Fibroblast of pulmonary artery (primary cell): Measurements from ENCODE around the gene CACNA1B.

Experiments used
- DNase-seq: peaks from one replicate; pipeline ENCODE4 v3.0.0-alpha.2; 2010; ENCODE audit warnings: low read depth
- H3K4me3 ChIP-seq: replicated peaks from 2 replicates; pipeline ENCODE4 v1.5.1; 2011; ENCODE audit warnings: low read depth, mild to moderate bottlenecking, control low read depth, low read length, moderate library complexity
- TF ChIP-seq, protein P1 (sequence below): IDR thresholded peaks from 2 replicates; pipeline ENCODE4 v1.5.1; 2011; ENCODE audit warnings: mild to moderate bottlenecking, control low read depth, low read length, inconsistent platforms; ENCODE audit errors: missing control alignments

CACNA1B gene

DNA sequence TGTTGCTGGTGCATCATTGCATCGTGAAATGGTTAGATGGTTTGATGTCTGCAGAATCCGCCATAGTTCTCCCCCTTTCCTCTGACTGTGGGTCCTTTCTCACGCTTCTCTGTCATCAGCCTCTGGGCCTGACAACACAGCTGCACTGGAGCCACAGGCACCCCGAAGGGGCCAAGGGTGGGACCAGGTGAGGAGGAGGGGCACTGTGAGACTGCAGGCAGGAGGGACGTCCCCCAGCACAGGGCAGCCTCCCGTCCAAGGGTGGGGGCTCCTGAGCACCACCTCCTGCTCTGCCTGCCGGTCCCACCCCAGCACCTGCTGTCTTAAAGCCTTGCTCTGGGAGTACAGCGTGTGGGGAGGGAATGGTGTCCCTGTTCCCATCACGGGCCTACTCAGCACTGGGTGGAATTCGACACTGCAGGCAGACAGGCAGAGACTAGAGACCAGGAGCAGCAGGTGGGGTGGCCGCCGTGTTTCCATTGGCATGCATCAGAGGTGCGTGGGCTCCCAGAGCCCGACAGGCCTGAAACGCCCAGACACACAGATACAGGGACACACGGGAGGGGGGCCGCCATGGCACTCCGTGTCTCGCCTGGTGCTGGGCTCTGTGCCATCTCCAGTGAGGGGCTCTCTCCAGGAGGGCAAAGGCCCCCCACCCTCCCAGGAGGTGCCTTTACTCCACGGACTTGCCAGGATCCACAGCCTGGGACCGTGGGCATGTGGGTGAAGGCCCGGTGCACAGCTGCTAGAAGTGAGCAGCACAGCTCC lies 15.0 kb downstream of the CACNA1B start:
- no peak for DNase-seq
- TF ChIP-seq, protein P1, sequence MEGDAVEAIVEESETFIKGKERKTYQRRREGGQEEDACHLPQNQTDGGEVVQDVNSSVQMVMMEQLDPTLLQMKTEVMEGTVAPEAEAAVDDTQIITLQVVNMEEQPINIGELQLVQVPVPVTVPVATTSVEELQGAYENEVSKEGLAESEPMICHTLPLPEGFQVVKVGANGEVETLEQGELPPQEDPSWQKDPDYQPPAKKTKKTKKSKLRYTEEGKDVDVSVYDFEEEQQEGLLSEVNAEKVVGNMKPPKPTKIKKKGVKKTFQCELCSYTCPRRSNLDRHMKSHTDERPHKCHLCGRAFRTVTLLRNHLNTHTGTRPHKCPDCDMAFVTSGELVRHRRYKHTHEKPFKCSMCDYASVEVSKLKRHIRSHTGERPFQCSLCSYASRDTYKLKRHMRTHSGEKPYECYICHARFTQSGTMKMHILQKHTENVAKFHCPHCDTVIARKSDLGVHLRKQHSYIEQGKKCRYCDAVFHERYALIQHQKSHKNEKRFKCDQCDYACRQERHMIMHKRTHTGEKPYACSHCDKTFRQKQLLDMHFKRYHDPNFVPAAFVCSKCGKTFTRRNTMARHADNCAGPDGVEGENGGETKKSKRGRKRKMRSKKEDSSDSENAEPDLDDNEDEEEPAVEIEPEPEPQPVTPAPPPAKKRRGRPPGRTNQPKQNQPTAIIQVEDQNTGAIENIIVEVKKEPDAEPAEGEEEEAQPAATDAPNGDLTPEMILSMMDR, result no peak

DNA sequence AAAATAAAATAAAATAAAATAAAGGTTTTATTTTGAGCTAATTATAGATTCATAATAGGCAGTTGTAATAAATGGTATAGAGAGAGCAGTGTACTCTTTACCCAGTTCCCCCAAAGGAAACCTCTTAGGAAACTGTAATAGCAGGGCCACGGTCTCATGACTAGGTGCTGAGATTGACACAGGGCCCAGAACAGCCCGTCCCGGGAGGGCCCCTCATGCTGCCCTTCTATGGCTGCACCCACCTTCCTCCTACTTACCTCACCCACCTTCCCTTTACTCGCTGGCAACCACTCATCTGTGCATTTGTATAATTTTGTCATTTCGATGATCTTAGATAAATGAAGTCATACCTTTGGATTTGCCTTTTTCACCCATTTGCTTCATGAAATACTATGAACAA lies 16.1 kb downstream of the CACNA1B start:
- no peak overlapping the region for H3K4me3 ChIP-seq
- no peak for DNase-seq
- TF ChIP-seq, protein P1, result no peak

More for the DNA sequence above, 15.0 kb downstream of the CACNA1B start:
- no peak overlapping the region for H3K4me3 ChIP-seq

DNA sequence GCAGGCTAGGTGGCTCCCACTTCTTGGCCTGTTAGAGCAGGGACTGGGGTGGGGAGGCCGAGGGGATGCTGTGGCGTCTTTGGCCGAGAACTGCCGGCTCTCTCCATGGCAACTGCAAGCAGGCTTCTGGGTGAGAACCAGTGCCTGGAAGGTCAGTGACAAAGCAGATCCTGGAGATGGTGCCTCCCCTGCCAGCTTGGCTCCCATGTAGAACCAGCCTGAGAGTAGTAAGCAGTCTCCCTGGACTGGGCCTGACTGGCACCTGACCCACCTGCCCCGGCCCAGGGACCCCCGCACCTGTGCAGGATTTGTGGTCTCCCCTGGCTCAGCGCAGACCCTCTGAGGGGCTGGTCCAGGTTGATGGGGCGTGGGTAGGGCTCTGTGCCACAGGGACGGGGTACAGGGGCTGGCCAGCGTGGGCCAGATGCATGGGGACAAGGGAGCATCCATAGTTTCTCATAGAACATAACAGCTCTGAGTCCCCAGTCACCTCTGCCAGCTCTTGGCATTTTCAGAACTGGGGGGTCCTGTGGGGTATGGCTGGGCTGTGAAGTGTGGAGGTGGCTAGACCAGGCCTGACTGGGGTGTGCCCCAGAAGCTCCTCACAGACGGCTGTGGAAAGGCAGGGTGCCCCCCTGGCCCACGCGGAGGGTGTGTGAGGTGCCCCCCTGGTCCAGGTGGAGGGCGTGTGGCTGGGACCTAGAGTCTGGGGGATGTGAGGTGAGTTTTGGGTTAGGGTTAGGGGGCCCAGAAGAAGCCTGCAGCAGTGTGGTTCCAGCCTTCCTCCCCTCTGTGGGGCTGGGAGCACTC lies 22.2 kb downstream of the CACNA1B start:
- H3K4me3 ChIP-seq, result no peak overlapping the region
- TF ChIP-seq, protein P1, result no peak
- DNase-seq, result no peak

DNA sequence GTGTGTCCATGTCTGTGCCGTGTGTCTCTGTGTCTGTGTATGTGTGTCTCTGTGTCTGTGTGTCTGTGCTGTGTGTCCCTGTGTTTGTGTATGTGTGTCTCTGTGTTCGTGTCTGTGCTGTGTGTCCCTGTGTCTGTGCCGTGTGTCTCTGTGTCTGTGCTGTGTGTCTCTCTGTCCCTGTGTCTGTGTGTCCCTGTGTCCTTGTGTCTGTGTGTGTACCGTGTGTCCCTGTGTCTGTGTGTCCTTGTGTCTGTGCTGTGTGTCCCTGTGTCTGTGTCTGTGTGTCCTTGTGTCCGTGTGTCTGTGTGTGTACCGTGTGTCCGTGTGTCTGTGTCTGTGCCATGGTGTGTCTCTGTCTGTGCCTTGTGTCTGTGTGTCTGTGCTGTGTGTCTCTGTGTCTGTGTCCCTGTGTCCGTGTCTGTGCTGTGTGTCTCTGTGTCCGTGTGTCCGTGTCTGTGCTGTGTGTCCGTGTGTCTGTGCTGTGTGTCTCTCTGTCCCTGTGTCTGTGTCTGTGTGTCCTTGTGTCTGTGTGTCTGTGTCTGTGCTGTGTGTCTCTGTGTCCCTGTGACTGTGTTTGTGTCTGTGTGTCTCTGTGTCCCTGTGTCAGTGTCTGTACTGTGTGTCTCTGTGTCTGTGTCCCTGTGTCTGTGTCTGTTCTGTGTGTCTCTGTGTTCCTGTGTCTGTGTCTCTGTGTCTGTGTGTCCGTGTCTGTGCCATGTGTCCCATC lies 23.2 kb downstream of the CACNA1B start:
- H3K4me3 ChIP-seq, result no peak overlapping the region
- TF ChIP-seq, protein P1, result no peak
- no peak for DNase-seq

DNA sequence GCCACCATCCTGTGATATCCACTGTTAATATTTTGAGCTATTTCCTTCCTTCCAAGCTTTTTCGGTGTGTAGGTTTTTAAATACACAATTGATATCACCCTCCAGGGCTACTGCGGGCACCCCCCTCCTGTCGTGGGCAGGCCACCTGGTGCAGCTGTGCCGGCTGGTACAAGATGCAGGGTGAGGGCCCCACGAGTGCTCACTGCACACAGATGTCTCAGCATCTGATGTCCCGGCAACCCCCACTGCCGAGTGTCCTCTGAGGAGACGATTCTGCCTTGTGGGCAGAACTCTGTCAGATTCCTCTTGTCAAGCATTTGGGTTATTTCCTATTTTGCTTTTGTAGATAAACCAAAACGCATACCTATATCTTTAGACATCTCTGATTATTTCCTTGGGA lies 25.1 kb downstream of the CACNA1B start:
- no peak overlapping the region for H3K4me3 ChIP-seq
- TF ChIP-seq, protein P1, result no peak
- DNase-seq, result no peak

DNA sequence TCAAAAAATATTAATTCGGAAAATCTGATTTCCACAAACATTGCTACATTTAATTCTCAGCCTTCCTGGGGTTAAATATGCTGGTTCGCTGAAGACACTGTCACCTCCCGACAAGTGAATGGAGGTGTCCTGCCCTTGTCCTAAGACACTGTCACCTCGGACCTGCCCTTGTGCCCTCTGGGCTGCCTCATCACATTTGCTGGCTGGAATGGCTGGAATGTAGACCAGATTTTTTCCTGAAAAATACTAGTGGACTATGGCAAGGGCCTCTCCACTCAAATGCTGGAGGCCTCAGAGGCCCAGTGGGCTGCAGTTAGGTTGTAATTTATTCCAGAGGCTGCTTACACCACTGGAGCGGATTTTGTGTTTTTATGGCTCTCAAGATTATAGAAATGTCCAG lies 28.2 kb downstream of the CACNA1B start:
- TF ChIP-seq, protein P1, result no peak
- no peak overlapping the region for H3K4me3 ChIP-seq
- no peak for DNase-seq
